NCI-H187 treated with DMSO at 0.1 percent for 48 hours (cell line): ENCODE measurements around the gene GGCT.
"Not testable (repeated sequence)": the region's sequence is repeated elsewhere in the genome, so short reads cannot be mapped to it uniquely, and the experiment has no call there.

Experiments
- DNase-seq: peaks from one replicate; lab custom pipeline; 2025; lab: John Stamatoyannopoulos, UW

Gene GGCT, protein sequence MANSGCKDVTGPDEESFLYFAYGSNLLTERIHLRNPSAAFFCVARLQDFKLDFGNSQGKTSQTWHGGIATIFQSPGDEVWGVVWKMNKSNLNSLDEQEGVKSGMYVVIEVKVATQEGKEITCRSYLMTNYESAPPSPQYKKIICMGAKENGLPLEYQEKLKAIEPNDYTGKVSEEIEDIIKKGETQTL

DNA sequence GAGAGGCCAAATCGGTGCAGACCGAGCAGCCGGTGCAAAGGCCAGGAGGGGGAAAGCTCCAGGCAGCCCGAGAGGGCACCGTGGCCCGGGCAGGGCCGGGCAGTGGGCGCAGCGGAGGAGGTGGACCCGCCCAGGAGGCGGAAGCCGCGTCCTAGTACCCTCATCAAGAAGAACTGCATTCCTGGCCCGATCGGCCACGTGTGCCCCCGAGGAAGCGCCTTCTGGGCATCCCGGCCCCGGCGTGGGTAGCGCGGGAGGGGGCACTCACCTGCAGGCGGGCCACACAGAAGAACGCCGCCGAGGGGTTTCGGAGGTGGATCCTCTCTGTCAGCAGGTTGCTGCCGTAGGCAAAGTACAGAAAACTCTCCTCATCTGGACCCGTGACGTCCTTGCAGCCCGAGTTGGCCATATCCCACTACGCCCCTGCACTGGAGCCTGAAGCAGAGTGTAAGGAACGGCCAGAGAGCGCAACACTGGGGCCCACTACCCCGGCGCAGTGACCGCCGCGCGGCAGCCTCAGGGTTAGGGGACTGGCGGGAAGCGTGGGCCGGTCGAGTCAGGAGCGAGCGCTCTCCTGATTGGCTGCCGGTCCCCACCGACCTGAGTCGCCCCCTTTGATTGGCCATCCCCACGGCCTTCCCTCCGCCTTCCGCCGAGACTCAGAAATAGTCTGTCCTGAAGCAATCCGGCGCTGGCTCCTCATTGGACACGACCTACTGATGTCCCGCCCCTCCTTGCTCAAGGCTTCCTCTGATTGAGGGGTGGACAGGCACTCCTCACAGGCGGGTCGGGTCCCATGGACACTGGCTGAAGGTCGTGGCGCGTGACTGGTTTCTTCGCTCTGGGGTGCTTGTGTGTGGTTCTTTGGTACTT is at the start of gene GGCT:
GGCT (minus strand) TSS at position 529 of the 873 bp plus-strand sequence; CDS start at position 409, 120 bp downstream.
- peak; percentile 91 for DNase-seq

- DNase-seq, result no peak
Observed at GRCh38 chr7:30553546-30553945, 48.9 kb upstream of the GGCT start.

DNA sequence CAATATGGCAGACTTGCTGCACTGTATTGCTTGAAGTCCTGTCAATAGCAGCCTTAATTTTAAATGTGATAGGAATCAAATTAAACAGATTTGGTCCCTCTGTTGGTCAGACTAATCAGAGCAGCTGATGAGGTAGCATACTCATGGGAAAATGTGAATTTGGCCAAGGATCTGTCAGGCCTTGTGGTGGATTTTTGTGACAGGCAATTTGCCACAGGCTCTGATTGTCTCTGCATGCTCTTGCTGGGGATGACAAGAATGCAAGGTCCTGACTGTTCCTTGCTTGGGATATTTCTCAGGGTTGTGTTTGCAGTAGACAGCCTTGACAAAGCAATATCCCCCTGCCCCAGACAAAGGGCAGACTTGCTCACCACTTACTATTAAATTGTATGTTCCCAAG is 48.5 kb upstream of the GGCT start:
- DNase-seq, result no peak

DNA sequence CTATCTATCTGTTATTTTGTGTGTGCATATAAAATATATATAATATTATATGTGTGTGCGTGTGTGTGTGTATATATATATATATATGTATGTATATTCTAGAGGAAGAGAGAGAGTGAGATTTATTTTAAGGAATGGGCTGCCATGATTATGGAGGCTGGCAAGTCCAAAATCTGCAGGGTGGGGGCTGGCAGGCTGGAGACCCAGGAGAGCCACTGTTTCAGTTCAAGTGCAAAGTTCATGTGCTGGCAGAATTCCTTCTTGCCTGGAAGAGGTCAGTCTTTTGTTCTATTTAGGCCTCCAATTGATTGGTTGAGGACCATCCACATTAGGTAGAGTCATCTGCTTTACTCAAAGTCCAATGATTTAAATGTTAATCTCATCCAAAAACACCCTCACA is 47.7 kb upstream of the GGCT start:
- no peak for DNase-seq

DNA sequence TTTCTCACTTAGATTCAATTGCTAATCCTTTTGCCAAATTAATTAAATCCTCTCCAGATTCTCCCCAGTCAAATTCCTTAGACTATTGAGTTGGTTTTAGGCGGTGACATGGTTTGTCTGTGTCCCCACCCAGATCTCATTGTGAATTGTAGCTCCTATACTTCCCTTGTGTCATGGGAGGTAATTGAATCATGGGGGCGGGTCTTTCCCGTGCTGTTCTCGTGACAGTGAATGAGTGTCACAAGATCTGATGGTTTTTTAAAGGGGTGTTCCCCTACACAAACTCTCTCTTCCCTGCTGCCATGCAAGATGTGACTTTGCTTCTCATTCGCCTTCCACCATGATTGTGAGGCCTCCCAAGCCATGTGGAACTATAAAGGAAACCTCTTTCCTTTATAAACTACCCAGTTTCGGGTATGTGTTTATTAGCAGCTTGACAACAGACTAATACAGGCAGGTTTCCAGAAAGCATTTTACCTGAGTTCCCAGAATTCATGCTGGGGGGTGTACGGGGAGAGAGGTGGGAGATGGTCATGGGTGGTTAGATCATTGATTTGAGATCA is 45.4 kb upstream of the GGCT start:
- DNase-seq, result no peak

DNA sequence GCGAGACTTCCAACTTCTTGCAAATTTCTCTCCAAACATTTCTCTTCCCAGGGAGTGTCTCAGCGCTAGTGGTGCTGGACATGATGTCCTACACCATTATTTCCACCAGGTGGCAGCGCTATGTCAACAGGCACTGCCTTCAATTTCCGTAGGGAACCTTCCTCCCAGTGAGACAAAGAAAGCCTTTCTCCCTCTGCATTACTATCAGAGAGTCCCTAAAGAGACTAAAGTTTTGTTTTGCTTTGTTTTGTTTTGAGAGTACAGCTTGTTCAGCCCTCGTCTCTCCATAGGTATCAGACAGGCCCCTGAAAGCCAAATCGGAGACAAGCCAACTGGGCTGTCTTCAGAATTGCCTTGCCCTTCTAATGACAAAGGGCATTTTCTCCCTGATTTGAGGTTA is 44.2 kb upstream of the GGCT start:
- no peak for DNase-seq

DNA sequence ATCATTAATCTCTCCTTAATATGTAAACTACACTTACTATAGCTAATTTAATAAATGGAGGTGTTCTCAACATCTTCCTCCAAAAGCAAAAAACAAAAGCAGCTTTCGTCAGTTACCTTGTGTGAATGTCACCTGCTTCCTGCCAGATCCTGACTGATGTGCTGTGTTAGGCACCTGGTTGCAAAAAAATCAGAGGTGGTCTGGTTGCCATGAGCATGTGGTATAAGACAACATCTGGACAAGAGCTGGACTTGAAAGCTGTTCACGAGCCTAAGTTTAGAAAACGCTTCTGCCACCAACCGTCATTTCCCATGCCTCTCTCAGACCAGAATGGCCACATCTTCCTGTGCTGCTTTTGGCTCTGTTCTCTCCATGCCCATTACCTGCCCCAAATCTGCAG is 42.0 kb upstream of the GGCT start:
- DNase-seq, result no peak

GRCh38 chr7:30545791-30546555 is 41.3 kb upstream of the GGCT start:
- DNase-seq, result no peak

GRCh38 chr7:30543813-30544525 is 39.3 kb upstream of the GGCT start:
- DNase-seq, result no peak

GRCh38 chr7:30543115-30543514 is 38.5 kb upstream of the GGCT start:
- DNase-seq, result not testable (repeated sequence)

DNA sequence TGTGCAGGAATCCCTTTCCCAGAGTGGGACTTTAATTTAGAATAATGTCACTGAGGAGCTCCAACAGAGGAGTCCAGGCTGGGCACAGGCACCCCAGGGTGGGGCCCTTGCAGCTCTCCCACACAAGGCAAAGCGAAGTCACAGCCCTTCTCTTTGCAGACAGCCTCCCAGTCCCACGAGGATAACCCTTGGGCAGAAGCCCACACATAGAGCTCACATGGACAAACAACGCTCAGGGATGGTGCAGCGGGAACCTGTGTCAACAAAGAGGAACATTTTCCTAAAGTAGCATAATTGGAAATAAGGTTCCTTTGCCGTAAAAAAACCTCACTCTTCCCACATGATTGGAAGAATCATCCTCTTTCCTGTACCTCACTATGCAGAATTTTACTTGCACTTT is 29.3 kb upstream of the GGCT start:
- no peak for DNase-seq

GRCh38 chr7:30531286-30531685 is 26.7 kb upstream of the GGCT start:
- no peak for DNase-seq

- DNase-seq, result no peak
Observed at GRCh38 chr7:30530373-30530772, 25.7 kb upstream of the GGCT start.

GRCh38 chr7:30528779-30529178 is 24.1 kb upstream of the GGCT start:
- DNase-seq, result no peak

- DNase-seq, result not testable (repeated sequence)
Observed at GRCh38 chr7:30527297-30527696, 22.7 kb upstream of the GGCT start.

GRCh38 chr7:30526163-30526562 is 21.5 kb upstream of the GGCT start:
- DNase-seq, result no peak

- DNase-seq, result no peak
Observed at GRCh38 chr7:30525429-30525828, 20.8 kb upstream of the GGCT start.

DNA sequence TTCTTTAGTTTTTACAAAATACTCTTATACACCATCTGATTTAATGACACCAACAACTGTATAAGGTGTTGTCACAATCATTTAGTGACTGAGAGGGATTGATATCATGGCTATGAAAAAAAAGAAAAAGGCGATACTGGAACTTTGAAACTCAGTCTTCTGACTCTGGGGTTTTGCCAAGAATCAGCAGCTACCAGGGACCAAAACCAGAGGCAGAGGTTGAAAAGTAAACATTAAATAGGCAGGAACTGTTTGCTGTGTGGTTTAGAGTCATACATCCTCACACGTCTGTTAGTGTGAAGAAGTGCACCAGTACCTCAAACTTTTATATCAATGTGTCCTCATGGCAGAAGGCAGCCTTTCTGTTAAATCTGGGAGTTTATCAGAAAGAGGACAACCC is 19.9 kb upstream of the GGCT start:
- no peak for DNase-seq

- DNase-seq, result no peak
Observed at GRCh38 chr7:30523466-30523865, 18.8 kb upstream of the GGCT start.

GRCh38 chr7:30522159-30522558 is 17.5 kb upstream of the GGCT start:
- DNase-seq, result no peak

DNA sequence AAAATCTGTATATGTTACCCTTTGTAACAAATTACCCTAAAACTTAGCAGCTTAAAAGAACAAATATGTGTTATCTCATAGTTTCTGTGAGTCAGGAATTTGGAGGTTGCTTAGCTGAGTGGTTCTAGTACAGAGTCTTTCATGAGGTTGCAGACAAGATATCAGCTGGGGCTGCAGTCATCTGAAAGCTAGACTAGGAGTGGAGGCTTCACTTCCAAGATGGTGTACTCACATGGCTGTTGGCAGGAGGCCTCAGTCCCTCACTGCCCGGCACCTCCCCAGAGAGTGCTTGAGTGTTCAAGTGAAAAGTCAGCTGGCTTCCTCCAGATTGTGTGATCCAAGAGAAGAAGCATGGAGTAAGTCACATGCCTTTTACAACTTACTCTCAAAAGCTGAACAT is 16.9 kb upstream of the GGCT start:
- no peak for DNase-seq

DNA sequence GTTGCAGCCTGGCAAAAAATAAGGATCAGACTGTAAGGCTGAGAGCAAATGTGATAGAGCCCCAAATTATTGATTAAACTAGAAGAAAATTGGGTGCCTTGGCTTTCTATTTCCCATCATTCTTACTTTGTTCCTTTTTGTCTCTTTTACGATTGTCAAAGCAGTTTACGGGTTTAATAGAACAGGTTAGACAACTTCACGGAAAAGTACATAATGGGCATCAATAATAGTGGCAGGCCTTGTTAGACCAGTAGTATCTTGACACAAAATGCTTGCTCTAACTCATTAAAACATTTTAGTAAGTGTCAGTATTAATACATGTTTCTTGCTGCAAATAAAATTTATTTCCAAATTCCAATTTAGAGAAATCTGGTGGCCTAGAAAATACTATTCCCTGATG is 14.5 kb upstream of the GGCT start:
- no peak for DNase-seq
